Kidney (tissue), 14 donors: ENCODE data around the gene GALNT9. TPM values are rescaled to one million over a fixed set of nuclear protein-coding genes. Genes with fewer than 3 reads are reported as not detected.
A peak's percentile ranks its signal among the peaks of the same experiment; 100 is the strongest.

ENCODE experiments used
- DNase-seq, 5 donors: peaks; one replicate each; pipeline ENCODE4 v3.0.0-alpha.2; 2013 to 2020
- FAIRE-seq: peaks from 2 replicates; lab custom pipeline; 2012; peaks lifted over from hg19 to GRCh38; lab: Jason Lieb, UNC
- H3K27ac ChIP-seq, 2 donors: one replicate each; pipeline ENCODE4 v1.7.0; 2013; ENCODE audit warnings: low read depth in 2 of 2, low read length in 2 of 2, inconsistent platforms in 1 of 2
- H3K27me3 ChIP-seq: one replicate; pipeline ENCODE4 v1.7.1; 2013; ENCODE audit warnings: low read length, inconsistent platforms; ENCODE audit not compliant: control insufficient read depth, insufficient read depth
- H3K36me3 ChIP-seq, 3 donors: one replicate each; pipeline versions ENCODE4 v1.7.0 to v1.7.1; 2013; ENCODE audit warnings: low read length in 3 of 3, control low read depth in 1 of 3, inconsistent platforms in 1 of 3; ENCODE audit not compliant: insufficient read depth in 3 of 3, control insufficient read depth in 2 of 3
- H3K4me1 ChIP-seq, 3 donors: one replicate each; pipeline versions ENCODE4 v1.7.0 to v1.7.1; 2013; ENCODE audit warnings: low read length in 3 of 3, inconsistent platforms in 1 of 3, low read depth in 1 of 3; ENCODE audit not compliant: control insufficient read depth in 2 of 3, insufficient read depth in 2 of 3
- H3K4me3 ChIP-seq, 3 donors: one replicate each; pipeline versions ENCODE4 v1.7.0 to v1.8.1; 2013; ENCODE audit warnings: low read length in 3 of 3, control low read depth in 1 of 3, inconsistent platforms in 1 of 3
- H3K9ac ChIP-seq, 3 donors: one replicate each; pipeline versions ENCODE4 v1.7.0 to v1.7.1; 2013; ENCODE audit warnings: low read length in 3 of 3, control low read depth in 1 of 3, inconsistent platforms in 1 of 3
- H3K9me3 ChIP-seq, 3 donors: one replicate each; pipeline versions ENCODE4 v1.7.0 to v1.7.1; 2013; ENCODE audit warnings: low read length in 3 of 3, control low read depth in 1 of 3, inconsistent platforms in 1 of 3; ENCODE audit not compliant: control insufficient read depth in 2 of 3, insufficient read depth in 1 of 3
- CTCF ChIP-seq: IDR thresholded peaks from 3 replicates; pipeline ENCODE4 v1.5.1; 2012; ENCODE audit warnings: mild to moderate bottlenecking, moderate library complexity, borderline replicate concordance; ENCODE audit not compliant: insufficient read depth; ENCODE audit errors: extremely low read depth
- intact Hi-C: fragments of 100-400 bp; cut with DNase I; formaldehyde crosslinking; loops from one replicate; pipeline ENCODE4 v1.11.1; 2022
- polyA plus RNA-seq: library from polyadenylated mRNA; stranded (reverse); fragments of 350-450 nt; fragmentation: Illumina TruSeq; extraction: RNeasy Lipid Tissue Mini Kit (QIAGEN cat#74804); gene quantifications from one replicate; pipeline ENCODE4 v1.2.3, GENCODE V29; 2014; ENCODE audit warnings: low read depth, low replicate concordance; ENCODE audit not compliant: insufficient read depth
- total RNA-seq: library from RNA; stranded (reverse); fragmentation: NEBNext Ultra II Directional; extraction: Animal tissue kit (Norgen Biotek cat#: 25700); gene quantifications from one replicate; pipeline ENCODE4 v1.2.1, GENCODE V29; 2021
- donor health status: control.
- donor health status: control.
- donor health status: control.
- donor health status: control.
- donor health status: control.
- donor health status: DM: yes; HTN: yes; CAD: no.
- donor health status: Normal renal cell carcinoma (clear cell type).

The GALNT9 gene
- total and polyA plus RNA-seq, 2 donors from 2014 or later, result 4.8 to 20.7 TPM

DNA sequence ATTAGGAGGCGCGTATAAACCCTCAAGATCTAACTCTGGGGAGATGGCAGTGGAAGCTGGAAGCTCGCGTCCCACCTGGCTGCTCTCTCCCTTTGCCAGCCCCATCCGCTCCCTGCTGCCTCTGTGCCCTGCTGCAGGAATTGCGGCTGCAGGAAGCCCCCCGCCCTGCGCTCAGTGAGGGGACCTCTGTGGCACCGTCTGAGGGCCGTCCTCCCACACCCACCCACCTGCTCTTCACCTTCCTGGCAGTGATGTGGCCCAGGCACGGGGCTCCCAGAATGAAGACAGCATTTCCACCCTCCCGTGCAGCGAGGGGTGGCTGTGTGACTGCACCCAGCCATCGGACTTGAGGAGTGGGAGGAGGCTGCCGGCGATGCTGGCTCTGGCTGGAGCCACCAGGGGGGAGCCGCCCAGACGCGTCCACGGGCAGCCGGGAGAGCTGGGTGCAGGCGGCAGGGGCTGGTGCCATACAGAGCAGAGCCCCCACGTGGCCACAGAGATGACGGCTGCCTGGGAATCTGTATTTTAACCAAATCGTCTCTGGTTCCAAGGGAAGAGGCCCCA lies 28.3 kb upstream of the GALNT9 start:
- Histone ChIP-seq H3K36me3 (no peaks in the 10 kb centered on the region), H3K9me3 (no peaks in the 10 kb centered on the region), H3K4me3 (no peak overlapping the region), H3K27me3 (no peaks in the 10 kb centered on the region), H3K9ac (no peak overlapping the region), H3K27ac (no peak overlapping the region), H3K4me1 (no peaks in the 10 kb centered on the region)
- intact Hi-C loops, result no loop called here
- TF ChIP-seq CTCF, result no peak
- FAIRE-seq (no peak), DNase-seq (peak in 2 of 5 donors; percentile 14 to 34)

GRCh38 chr12:132356691-132357622 lies 27.6 kb upstream of the GALNT9 start:
- DNase-seq (peak; percentile 71 to 92 (median 83)), FAIRE-seq (no peak)
- H3K27me3 ChIP-seq, result no peaks in the 10 kb centered on the region
- H3K9ac ChIP-seq, result no peak overlapping the region
- intact Hi-C loops, result no loop called here
- TF ChIP-seq CTCF, result no peak
- H3K36me3 ChIP-seq, result no peaks in the 10 kb centered on the region
- no peaks in the 10 kb centered on the region for H3K4me1 ChIP-seq
- H3K9me3 ChIP-seq, result no peaks in the 10 kb centered on the region
- no peak overlapping the region for H3K27ac ChIP-seq
- no peak overlapping the region for H3K4me3 ChIP-seq

GRCh38 chr12:132355742-132356681 lies 26.6 kb upstream of the GALNT9 start:
- no peak overlapping the region for H3K4me3 ChIP-seq
- no peak overlapping the region for H3K9ac ChIP-seq
- DNase-seq, result peak in 2 of 5 donors; percentile 36 to 62
- FAIRE-seq, result no peak
- no peaks in the 10 kb centered on the region for H3K4me1 ChIP-seq
- H3K27me3 ChIP-seq, result no peaks in the 10 kb centered on the region
- no peak for TF ChIP-seq CTCF
- H3K36me3 ChIP-seq, result no peaks in the 10 kb centered on the region
- H3K27ac ChIP-seq, result no peak overlapping the region
- intact Hi-C loops, result no loop called here
- H3K9me3 ChIP-seq, result no peaks in the 10 kb centered on the region
